ENCODE measurements around the gene PTPMT1. TPM values are rescaled to one million over a fixed set of nuclear protein-coding genes. Genes with fewer than 3 reads are reported as not detected.

The PTPMT1 gene
- total RNA-seq, 1 experiment from 2014 or later, result 108 TPM

DNA sequence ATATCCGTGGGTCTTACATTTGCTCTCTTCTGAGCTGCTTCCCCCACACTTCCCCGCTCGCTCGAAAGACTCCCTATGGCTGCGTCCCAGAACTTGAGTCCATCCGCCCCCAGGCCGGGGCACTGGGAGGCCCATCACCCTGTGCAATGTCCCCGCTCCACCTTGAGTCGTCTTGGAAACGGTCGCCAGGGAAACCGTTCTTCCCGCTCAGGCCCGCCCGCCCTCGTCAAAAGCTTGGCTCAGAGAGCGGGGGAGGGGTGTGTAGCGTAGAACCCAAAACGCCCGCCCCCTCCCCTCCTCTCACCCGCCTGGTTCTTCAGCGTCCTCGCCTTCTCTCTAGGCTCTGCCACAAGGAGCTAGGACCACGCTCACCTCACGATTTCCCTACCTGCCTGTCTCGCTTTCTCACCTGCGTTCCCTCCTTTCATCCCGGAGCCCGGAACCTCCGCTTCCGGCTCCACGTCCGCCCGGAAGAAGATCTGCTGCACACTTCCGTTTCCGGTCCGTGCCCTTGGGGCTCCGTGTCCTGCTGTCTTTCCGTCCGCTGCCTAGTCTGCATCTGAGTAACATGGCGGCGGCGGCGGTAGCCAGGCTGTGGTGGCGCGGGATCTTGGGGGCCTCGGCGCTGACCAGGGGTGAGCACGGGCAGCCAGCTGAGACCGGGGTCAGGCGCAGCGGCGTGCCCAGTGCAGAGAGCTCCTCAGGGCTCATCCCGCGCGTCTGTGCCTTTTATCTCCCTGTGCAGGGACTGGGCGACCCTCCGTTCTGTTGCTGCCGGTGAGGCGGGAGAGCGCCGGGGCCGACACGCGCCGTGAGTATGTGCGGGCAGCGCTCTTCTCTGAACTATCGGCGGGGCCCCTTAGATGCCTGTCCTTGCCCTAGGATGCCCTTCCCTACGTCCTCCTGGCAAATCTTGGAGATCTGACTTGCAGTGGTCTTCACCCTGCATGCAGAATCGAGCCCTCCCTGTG is 13.4 kb downstream of the PTPMT1 start, which contains the start of the genes KBTBD4 and NDUFS3:
KBTBD4 (minus strand) TSS at position 447 of the 971 bp plus-strand sequence; CDS start at position 428, 19 bp downstream.
NDUFS3 (plus strand) TSS at position 551 of the 971 bp plus-strand sequence; CDS start at position 569, 18 bp downstream.
- peak; percentile 82 for DNase-seq (ENCODE audit: low spot score)

GRCh38 chr11:47583844-47584243 is 18.4 kb downstream of the PTPMT1 start:
- no peak for DNase-seq (ENCODE audit: low spot score)

DNA sequence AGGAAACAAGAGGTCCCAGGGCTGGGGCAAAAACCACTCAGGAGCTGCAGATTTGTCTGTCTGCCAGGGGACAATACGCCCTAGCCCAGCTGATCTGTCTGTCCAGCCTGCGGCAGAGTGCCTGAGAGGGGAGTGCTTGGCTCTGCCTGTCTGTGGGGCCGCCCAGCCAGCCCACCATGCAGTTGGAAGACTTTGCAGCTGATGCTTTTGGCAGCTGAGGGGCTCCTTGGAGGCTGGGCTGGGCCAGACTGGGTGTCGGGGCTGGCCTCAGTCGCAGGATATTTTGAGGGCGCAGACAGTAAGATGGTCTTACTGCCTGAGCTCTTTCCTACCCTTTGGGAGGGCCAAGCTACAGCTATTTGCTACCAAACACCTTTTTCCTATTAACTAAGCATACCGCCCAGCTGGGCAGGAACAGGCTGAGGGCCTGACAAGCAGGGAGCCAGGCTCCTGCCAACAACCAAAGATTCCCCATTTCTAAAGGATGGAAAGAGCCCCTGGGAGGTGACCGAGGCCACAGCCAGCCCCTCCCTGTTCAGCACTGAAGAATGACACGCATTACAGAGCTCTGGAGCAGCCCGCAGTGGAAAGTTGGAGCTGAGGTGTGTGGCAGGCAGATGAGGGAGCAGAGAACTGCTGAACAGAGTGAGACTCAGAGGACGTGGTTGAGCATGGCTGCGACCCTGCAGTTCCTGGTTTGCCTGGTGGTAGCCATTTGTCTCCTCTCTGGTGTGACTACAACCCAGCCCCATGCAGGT is 20.9 kb downstream of the PTPMT1 start, which contains the start of gene FAM180B:
FAM180B (plus strand) TSS at position 581 of the 758 bp plus-strand sequence; CDS start at position 672, 91 bp downstream.
- DNase-seq (ENCODE audit: low spot score), result no peak

GRCh38 chr11:47587039-47587716 is 21.8 kb downstream of the PTPMT1 start:
- DNase-seq (ENCODE audit: low spot score), result no peak

- no peak for DNase-seq (ENCODE audit: low spot score)
These were observed 22.4 kb downstream of the PTPMT1 start for GRCh38 chr11:47587723-47588326.

DNA sequence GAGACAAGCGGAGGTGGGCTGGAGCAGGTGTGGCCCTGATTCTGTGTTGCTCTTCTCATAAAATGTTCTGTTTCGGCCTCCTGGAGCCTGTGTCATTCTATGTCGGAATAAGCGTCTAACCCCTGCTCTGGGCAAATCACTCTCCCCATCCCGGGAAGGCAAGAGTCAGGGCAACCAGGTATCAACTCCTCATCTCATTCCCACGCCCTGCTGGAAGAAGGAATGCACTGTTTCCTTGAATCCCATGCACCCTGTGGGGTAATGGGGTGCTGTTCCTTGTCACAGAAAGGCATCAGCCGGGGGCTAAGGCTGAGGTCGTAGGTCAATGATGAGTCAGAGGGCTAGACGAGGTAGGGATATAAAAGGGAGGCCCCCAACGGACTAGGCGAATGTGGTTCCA is 23.7 kb downstream of the PTPMT1 start:
- DNase-seq (ENCODE audit: low spot score), result no peak

GRCh38 chr11:47589584-47589976 is 24.2 kb downstream of the PTPMT1 start:
- DNase-seq (ENCODE audit: low spot score), result no peak

GRCh38 chr11:47589977-47590861 is 24.8 kb downstream of the PTPMT1 start:
- DNase-seq (ENCODE audit: low spot score), result no peak

- DNase-seq (ENCODE audit: low spot score), result no peak
These were observed 26.4 kb downstream of the PTPMT1 start for GRCh38 chr11:47591764-47592163.

DNA sequence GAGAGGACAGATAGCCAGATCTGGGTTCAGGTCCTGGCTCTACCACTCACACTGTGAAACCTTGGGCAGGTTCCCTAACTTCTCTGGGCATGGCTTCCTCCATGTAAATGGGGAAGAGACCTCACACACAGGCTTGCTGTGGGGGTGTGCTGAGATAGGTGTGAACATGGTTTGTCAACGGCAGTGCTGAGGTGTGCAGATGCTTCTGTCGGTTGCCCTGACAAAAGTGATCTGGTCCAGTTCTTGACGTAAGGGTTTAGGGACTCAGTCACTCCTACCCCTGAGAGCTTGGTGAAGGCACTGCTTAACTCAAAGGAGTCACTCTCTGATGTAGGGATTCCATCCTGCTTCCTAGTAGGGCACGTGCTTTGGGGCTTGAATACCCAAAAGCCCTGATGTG is 26.9 kb downstream of the PTPMT1 start:
- no peak for DNase-seq (ENCODE audit: low spot score)

- no peak for DNase-seq (ENCODE audit: low spot score)
These were observed 27.6 kb downstream of the PTPMT1 start for GRCh38 chr11:47592970-47593369.

GRCh38 chr11:47593492-47593933 is 28.1 kb downstream of the PTPMT1 start:
- DNase-seq (ENCODE audit: low spot score), result no peak

GRCh38 chr11:47593934-47594855 is 28.8 kb downstream of the PTPMT1 start, which contains the start of gene C1QTNF4:
TSS of gene C1QTNF4 (minus strand) at chr11:47594411. CDS start at chr11:47590810, 3,601 bp downstream.
- no peak for DNase-seq (ENCODE audit: low spot score)

GRCh38 chr11:47595029-47595428 is 29.6 kb downstream of the PTPMT1 start:
- no peak for DNase-seq (ENCODE audit: low spot score)

- no peak for DNase-seq (ENCODE audit: low spot score)
These were observed 30.6 kb downstream of the PTPMT1 start for GRCh38 chr11:47595967-47596366.

DNA sequence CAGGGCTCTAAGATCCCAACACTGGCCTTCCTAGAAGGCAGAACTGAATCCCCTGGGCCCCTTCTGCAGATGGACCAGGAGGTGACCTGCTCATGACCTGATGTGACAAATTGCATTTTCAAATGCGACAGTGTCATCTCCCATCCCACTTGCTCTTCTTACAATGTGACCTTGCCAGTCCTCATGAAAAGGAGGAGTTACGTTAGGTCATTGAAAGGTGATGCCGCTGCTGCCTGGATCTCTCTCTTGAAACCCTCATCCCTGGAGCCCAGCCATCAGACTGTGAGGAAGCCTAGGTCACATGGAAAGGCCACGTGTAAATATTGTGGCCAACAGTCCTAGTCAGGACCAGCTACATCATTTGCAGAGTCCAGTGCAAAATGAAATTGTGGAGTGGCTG is 34.5 kb downstream of the PTPMT1 start:
- no peak for DNase-seq (ENCODE audit: low spot score)

DNA sequence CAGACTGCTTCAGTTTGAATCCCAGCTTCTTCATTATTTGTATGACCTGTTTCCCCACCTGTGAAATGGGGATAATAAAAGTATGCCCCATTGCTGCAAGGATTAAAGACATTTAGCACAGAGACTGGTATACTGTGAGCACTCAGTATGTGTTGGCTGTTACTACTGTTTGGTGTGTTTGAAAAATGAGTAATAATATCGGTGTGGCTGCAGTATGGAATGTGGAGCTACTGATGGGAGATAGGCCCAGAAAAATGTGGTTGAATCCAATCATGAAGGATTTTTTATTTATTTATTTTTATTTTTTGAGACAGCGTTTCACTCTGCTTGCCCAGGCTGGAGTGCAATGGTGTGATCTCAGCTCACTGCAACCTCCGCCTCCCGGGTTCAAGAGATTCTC is 37.9 kb downstream of the PTPMT1 start:
- DNase-seq (ENCODE audit: low spot score), result no peak

- no peak for DNase-seq (ENCODE audit: low spot score)
These were observed 40.5 kb downstream of the PTPMT1 start for GRCh38 chr11:47605921-47606320.

GRCh38 chr11:47606731-47607130 is 41.3 kb downstream of the PTPMT1 start:
- DNase-seq (ENCODE audit: low spot score), result no peak

All from H4 (cell line).